NCI-H2107 treated with DMSO at 0.1 percent for 48 hours (cell line): Measurements from ENCODE around the gene MT1H.

Experiments used
- DNase-seq: peaks from one replicate; lab custom pipeline; 2025; ENCODE audit not compliant: unreplicated experiment; lab: John Stamatoyannopoulos, UW

MT1H gene

DNA sequence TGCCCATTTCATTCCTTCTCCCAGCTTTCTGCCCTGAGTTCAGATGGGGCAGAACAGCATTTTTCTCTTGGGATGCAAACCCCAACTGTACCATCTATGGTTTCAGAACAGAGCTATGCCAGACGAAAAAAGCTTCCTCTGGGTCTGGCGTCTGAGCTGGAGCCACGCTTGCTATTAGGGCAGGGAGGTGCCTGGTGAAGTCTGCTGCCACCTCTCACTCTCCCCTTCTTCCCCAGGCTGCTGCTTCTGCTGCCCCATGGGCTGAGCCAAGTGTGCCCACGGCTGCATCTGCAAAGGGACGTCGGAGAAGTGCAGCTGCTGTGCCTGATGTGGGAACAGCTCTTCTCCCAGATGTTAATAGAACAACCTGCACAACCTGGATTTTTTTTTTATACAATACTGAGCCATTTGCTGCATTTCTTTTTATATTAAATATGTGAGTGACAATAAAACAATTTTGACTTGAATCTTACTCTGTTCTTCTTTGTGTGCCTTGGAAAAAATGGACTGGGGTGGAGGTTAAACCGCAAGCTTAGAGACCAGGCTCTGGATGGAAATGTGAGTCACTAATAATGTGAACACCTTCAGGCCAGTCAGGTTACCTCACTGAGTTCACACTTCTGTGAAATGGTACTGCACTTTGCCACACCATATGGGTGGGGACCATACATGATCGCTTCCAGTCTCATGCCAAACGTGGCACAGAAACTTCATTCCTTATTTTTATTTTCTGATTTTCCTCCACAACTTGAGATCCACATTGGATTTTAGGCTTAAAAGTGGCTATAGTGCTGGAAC lies 32.8 kb upstream of the MT1H start:
- no peak for DNase-seq

DNA sequence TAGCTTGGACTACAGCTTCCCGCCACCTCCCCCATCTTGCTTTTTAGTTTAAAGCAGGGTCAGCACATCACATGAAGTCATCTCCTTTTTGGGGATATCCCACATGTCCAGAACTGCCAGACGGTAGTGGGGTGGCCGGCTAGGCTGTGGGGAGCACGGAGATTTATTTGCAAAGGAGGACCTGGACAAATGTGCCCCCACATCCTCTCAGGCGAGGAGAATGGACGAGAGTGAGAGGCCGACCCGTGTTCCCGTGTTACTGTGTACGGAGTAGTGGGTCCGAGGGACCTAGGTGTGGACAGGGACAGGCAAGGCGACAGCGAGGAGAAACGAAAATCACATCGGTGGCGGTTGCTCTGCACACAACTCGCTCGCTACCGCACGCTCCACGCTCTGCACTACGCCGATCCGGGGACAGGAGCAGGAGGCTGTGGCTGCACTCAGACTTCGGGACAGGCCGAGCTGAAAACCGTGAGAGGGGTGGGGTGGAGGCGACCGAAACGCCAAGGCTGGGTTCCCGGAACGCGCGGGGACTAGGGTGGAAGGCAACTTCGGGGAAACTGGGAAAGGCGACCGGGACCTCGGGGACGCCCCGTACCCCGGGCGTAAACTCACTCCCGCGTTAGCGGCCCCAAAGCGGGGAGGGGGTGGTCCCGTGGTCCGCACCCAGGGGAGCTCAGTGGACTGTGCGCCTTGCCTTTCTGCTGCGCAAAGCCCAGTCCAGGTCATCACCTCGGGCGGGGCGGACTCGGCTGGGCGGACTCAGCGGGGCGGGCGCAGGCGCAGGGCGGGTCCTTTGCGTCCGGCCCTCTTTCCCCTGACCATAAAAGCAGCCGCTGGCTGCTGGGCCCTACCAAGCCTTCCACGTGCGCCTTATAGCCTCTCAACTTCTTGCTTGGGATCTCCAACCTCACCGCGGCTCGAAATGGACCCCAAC lies 31.5 kb upstream of the MT1H start, which contains the start of gene MT1A:
MT1A (plus strand) TSS at position 853 of the 937 bp plus-strand sequence; CDS start at position 926, 73 bp downstream.
- DNase-seq = no peak

DNA sequence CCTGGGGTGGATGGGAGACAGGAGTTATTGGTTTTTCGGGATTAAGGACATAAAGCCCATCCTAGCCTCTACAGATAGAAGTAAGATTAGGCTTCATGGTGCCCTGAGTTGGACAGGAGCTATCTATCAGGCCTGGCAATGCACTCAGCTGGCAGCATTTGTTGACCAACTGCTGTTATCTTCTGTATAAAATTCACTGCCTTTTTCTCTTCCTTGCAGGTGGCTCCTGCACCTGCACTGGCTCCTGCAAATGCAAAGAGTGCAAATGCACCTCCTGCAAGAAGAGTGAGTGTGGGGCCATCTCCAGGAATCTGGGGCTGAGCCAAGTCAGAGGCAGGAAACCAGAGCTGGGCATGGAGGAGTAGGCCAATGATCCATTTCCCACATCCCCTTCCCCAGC lies 30.6 kb upstream of the MT1H start:
- DNase-seq = no peak

DNA sequence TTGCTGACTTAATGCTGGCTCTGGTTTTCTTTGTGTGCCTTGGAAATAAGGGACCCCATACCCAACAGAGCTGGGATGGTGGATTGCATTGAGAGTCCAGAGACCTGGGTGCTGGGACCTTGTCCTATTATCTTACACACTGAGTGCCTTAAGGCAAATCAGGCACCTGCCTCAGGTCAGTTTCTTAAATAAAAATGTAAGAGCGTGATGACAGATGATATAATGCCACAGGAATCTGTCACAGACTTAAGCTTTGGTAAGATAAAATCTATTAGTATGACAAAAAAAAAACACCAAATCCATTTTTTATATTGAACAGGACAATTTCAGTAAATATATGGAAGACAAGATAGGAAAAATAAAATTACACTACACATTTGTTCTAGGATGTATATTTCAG lies 29.5 kb upstream of the MT1H start:
- no peak for DNase-seq

DNA sequence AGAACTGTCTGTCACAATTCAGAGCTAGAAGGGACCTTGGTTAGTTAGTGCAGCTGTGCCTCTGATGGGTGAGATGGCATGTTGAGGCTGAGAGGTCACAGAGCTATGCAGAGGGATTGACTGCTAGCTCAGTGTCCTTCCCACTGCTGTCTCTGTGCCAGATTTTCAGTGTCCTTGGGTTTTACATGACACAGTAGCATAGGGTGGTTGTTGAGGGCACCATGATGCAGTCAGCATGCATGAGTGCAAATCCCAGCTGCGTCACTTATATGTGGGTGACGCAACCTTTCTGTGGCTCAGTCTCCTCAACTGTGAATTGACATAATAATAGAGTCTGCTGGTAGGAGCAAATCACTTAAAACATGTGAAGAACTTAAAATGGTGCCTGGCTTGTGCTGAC lies 28.4 kb upstream of the MT1H start:
- no peak for DNase-seq

DNA sequence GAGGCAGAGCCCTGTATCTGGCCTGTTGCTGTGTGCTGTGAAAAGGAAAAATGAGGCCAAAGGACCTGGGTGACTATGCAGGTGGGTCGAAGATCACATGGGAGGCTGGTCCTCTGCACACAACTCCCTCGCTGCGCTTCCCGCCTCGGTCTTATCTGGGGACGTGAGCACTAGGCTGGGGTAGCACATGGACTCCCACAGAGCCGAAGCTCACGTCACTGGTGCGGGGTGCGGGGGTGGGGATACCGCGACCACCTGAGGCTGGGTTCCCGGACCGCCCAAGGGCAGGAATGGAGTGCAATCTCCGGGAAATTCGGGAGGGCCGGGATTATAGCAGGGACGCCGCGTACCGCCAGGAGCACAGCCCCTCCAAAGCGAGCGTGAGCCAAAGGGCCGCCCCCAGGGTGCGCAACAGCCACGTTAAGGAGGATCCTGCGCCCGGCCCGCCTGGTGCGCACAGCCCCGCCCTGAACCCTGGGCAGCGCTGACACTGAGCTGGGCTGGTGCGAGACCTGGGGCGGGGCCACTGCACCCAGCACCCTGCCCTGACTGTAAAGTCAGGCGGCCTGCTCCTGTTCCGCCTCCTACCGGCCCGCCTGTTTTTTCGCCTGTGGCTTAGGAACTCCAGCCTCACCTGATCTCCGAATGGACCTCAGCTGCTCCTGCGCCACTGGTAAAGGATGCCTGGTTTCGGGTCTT lies 26.4 kb upstream of the MT1H start:
- peak; percentile 16 for DNase-seq

DNA sequence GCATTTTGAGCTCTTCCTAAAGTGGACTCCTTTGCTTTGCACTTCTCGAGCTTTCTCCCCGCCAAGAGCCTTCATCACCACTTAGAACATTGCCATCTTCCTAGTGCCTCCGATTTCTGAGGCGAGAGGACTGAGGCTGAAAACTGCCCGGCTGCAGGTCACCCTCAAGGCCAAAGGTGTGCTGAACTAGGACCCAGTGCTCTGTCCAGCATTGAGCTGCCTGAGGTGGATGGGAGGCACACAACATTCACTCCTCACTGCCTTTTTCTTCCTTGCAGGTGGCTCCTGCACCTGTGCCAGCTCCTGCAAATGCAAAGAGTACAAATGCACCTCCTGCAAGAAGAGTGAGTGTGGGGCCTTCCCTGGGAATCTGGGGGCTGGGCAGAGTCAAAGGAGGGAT lies 25.8 kb upstream of the MT1H start:
- DNase-seq = no peak

DNA sequence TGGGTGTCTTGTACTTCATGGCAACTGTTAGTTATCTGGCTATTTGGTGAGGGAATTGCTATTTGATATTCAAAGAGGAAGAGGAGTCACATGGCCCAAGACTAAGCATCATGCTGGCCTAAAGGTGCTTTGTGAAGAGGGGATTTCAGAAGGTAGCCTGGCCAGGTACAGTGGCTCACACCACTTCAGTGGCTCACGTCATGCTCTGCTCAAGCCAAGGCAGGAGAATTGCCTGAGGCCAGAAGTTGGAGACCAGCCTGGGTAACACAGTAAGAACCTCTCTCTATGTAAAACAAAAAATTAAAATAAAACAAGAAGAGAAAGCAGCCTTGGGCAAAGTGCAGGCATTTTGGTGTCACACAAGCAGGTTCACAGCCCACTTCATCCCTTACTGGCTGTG lies 24.3 kb upstream of the MT1H start:
- DNase-seq = no peak

DNA sequence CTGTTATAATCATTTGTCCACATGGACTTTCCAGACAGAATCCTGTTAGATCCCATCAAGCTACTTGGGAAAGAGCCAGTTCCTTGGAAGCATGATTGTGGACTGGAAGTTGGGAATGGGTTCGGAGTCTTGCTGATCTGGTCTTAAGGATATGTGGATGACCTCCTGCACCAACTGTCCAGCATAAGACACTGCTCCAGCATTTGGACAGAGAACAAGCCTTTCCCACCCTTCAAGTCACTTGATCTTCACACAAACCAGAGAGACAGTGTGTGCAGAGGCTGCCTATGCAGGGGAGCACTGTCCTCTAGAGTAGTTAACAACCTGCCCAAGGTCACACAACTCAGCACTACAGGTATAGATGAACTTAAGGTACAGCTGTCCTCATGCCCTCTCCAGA lies 23.8 kb upstream of the MT1H start:
- no peak for DNase-seq

DNA sequence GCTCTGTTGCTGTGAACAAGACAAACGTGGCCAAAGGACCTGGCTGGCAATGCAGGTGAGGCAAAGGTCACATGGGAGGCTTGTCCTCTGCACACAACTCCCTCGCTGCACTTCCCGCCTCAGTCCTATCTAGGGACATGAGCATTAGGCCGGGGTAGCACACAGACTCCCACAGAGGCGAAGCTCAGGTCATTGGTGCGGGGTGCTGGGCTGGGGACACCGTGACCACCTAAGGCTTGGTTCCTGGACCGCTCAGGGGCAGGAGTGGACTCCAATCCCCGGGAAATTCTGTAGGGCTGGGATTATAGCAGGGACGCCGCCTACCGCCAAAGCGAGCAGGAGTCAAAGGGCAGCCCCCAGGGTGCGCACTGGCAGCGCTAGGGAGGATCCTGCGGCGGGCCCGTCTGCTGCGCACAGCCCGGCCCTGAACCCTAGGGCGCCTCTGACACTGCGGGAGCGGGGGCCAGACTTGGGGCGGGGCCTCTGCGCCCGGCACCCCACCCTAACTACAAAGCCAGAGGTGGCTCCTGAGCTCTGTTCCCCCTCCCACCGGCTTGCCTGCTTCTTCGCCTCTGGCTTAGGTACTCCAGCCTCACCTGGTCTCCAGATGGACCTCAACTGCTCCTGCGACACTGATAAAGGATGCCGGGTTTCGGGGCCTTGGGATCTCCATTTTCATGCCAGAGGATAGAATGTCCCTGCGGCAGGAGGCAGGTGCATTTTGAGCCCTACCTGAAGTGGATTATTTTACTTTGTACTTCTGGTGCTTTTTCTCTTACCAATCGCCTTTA lies 21.8 kb upstream of the MT1H start:
- DNase-seq = no peak

DNA sequence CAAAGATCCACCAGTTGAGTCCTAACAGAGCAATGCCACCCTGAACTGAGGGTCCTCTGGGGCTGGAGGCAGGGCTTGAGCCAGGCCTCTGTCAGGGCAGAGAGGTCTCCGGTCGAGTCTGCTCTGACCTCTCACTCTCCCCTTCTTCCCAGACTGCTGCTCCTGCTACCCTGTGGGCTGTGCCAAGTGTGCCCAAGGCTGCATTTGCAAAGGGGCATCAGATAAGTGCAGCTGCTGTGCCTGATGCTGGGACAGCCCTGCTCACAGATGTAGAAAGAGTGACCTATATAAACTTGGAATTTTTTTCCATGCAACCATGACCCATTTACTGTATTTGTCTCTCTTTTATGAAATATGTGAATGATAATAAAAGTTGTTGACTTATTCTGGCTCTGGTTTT lies 20.3 kb upstream of the MT1H start:
- DNase-seq = no peak

DNA sequence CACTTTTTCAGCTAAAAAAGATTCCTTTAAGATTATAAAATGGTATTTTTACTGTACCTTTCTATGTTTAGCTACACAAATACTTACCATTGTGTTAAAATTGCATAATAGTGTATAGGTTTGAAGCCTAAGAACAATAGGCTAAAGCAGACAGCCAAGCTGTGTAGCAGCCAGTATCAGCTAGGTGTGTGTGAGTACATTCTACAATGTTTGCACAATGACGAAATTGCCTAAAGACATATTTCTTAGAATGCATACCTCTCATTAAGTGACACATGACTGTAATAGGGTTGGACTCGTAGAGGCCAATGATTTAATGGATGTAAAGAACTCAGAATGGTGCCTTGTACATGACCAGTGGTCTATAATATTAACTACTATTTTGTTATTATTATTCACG lies 19.8 kb upstream of the MT1H start:
- DNase-seq = no peak

DNA sequence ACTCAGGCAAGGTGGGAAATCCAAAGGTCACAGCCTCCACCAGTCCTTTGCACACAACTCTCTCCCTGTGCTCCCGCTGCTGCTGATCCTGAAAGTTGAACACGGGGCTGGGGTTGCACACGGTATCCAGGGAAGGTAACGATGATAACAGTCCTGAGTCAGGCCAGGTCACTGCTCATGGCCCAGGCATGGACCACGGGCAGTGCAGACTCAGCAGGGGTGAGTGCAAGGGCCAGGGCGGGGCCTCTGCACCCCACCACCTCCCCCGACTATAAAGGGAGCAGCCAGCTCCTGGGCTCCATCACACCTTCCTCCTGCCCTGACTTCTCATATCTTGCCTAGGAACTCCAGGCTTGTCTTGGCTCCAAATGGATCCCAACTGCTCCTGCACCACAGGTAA lies 18.0 kb upstream of the MT1H start, which contains the start of gene MT1B:
MT1B (plus strand) TSS at position 301 of the 400 bp plus-strand sequence; CDS start at position 369, 68 bp downstream.
- no peak for DNase-seq

DNA sequence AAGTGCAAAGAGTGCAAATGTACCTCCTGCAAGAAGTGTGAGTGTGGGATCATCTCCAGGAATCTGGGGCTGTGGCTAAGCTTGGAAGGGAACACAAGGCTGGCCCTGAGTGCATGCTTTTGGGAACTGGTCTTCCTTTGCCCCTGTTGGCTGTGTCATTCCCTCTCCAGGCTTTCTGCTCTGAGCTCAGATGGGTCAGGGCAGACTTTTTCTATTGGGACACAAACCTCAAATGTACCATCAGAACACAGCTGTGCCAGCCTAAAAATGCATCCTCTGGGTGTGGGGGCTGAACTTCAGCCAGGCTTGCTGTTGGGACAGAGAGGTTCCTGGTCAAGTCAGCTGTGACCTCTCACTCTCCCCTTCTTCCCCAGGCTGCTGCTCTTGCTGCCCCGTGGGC lies 17.0 kb upstream of the MT1H start:
- no peak for DNase-seq

DNA sequence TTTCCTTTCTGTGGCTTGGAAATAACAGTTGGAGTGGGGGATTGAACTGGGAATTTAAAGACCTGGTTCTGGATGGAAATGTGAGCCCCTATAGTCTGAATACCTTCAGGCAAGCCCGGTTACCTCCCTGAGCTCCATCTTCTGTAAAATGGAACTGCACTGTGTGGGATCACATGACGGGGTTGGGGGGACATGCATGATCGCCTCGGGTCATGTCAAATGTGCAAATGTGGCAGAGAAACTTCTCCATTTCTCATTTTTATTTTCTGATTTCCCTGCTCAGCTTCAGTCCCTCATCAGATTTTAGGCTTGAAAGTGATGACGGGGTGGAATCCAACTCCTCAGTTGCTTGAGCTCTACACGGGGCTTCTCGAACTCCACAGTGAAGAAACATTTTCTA lies 16.4 kb upstream of the MT1H start:
- no peak for DNase-seq

DNA sequence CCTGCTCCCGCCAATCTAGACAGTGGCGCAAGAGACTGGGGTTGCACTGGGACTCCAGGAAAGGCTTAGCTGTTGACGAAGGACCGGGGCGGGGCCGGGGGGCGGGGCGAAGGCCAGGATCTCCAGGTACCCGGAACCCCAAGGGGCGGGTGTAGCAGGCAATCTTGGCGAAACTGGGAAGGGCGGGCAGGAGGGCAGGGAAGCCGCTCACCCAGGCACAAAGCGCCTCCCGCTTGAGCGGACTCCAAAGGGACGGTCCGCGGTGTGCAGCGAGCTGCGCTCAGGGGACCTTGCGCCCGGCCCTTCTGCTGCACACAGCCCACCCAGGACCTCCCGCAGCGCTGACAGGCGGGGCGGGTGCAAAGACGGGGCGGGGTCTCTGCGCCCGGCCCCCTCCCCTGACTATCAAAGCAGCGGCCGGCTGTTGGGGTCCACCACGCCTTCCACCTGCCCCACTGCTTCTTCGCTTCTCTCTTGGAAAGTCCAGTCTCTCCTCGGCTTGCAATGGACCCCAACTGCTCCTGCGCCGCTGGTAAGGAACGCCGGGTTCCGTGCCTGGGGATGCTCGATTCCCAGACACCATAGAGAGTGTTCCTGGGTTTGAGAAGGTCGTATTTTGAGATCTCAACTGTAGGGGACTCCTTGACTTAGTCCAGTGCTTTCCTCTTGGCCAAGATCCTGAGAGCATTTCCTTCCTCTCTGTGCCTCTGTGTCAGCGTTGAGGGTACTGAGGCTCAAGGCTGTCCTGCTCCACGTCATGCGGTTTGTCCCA lies 11.9 kb upstream of the MT1H start, which contains the start of gene MT1F:
MT1F (plus strand) TSS at position 405 of the 772 bp plus-strand sequence; CDS start at position 505, 100 bp downstream.
- DNase-seq = no peak

DNA sequence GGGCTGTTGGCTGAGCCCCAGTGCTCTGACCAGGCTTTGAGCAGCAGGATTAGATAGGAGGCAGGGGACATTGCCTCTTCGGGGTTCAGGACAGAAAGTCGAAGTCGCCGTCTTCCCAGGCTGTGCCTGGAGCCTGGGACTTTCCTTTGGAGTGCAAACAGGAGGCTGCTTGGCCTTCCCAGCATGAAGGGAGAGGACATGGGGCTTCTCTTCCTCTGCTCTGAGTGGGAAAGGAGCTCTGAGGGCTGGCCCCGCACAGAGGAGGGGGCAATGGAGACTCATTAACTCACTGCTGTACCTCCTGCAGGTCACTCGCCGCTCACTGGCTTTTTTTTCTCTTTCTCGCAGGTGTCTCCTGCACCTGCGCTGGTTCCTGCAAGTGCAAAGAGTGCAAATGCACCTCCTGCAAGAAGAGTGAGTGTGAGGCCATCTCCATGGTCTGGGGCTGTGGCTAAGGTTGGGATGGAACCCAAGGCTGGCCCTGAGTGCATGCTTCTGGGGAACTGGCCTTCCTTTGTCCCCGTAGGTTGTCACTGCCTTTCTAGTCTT lies 11.2 kb upstream of the MT1H start:
- no peak for DNase-seq

DNA sequence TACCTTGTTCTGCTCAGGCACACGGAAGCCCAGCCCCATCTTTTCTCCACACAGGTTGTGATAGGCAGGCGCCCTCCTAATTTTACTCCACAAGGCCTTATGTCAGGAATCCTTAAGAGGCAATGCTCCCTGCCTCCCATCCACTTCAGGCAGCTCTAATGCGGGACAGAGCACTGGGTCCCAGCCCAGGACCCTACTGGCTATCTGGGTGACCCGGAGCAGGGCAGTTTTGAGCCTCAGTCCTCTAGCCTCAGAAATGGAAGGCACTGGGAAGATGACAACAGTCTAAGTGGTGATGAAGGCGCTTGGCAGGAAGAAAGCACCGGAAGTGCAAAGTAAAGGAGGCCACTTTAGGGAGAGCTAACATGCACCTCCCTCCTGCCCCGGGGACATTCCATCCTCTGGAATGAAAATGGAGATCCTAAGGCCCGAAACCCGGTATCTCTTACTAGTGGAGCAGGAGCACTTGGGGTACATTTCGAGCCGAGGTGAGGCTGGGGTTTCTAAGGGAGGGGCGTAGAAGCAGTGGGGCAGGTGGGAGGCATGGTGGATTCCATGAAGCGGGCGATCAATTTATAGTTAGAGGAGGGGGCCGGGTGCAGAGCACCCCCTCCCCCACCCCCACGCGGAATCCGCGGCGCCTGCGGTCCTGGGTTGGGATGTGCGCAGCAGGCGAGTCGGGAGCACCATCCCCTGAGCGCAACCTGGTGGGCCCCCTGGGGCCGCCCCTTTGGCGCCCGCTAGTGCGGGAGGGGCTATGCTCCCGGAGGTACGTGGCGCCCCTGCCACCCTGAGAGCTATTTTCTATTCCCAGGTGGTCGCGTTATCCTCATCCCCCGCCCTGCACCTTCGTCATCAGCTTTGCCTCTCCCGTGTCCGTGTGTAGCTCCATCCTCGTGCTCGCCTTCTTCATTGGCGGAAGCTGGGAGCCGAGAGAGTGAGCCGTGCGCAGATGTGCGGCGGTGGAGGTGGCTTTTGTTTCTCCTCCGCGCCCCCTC lies 7.0 kb upstream of the MT1H start:
- DNase-seq = no peak
